ENCODE measurements around the gene TFAP2E. TPM values are rescaled to one million over a fixed set of nuclear protein-coding genes. Genes with fewer than 3 reads are reported as not detected.

Gene TFAP2E
- 0.43 and 0.73 TPM in 2 replicates for total RNA-seq

DNA sequence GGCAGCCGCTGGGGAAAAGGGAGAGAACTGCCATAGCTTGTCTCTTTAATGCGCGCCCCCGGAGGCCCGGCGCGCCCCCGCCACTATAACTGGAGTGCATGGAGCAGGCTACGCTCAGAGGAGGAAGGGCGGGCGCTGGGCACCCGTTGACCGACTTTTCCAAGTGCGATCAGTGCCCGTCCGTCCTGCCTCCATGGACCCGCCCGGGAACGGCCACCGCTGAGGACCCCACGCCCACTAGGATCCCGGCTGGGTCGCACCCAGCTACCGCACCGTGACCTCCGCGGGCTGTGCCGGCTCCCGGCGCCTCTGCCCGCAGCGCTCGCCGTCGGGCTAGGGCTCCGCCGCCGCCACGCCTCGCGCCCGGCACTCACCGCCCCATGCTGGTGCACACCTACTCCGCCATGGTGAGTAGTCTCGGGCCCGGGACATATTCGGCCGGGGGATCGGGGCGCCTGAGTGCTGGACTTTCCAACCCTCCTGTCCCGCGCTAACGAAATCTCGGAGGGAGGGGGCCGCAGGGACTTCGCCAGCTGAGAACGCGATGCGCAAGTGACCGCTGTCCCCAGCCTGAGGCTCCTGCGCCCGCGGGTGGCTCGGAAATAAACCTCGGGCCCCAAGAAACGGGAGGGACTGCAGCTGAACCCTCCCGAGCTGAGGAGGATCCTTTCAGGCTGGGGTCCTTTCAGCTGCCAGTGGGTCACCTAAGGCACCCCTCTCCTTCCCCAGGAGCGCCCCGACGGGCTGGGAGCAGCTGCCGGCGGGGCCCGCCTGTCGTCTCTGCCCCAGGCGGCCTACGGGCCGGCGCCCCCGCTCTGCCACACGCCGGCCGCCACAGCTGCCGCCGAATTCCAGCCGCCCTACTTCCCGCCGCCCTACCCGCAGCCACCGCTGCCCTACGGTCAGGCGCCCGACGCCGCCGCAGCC is at the start of gene TFAP2E:
TFAP2E (plus strand) TSS at position 117 of the 927 bp plus-strand sequence; CDS start at position 381, 264 bp downstream.
- intact Hi-C loops (cut with micrococcal nuclease) = no loop called here

GRCh38 chr1:35524106-35524505 is 49.0 kb upstream of the TFAP2E start:
- intact Hi-C loops (cut with micrococcal nuclease) = no loop called here

DNA sequence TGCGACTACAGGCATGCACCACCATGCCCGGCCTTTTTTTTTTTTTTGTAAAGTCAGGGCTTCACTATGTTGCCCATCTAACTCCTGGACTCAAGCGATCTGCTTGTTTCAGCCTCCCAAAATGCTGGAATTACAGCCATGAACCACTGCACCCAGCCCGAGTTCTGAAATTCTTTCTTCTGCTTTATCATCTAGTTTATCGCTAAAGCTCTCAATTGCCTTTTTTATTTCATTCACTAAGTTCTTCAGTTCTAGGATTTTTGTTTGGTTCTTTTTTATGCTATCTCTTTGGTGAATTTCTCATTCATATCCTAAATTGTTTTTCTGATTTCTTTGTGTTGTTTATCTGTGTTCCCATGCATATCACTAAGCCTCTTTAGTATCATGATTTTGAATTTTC is 42.9 kb upstream of the TFAP2E start:
- intact Hi-C loops (cut with micrococcal nuclease) = no loop called here

DNA sequence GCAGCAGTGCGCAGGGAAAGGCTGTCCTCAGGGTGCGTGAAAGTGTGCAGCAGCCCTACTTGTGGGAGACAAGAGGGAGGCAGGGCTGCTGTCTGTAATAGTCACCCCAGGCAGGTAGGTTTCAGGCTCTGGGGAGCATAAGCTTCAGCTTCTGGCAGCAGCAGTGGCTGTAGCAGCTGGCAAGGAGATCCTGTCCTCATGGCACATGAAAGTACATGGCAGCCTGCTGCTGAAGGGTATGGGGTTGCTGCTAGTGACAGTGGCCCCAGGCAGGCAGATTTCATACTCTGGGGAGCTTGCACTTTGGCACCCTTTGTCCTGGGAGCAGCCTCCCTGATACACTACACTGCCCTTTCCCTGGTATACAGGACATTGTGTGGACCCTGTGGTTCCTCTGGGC is 42.2 kb upstream of the TFAP2E start:
- intact Hi-C loops (cut with micrococcal nuclease) = no loop called here

DNA sequence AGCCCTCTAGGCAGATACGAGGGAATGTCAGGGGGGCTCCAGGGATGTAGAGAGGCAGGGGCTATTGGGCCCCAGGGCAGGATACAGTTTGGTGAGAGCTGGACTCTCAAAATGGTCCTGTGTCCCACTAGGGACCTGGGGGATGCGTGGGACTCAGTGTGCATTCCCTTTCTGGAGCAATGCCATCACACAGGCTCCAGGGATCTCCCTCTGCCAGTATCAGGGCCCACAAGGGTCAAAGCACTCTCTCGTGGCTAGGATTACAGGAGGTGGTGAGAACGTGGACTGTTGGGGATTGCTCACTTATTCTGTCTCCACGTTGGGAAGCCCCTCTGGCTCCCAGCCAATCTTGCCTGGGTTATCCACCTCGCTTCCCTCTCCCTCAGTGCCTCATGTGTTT is 41.7 kb upstream of the TFAP2E start:
- intact Hi-C loops (cut with micrococcal nuclease) = no loop called here

GRCh38 chr1:35532497-35533223 is 40.5 kb upstream of the TFAP2E start:
- intact Hi-C loops (cut with micrococcal nuclease) = no loop called here

- intact Hi-C loops (cut with micrococcal nuclease) = no loop called here
Measured at GRCh38 chr1:35533586-35533985, 39.5 kb upstream of the TFAP2E start.

- intact Hi-C loops (cut with micrococcal nuclease) = no loop called here
Measured at GRCh38 chr1:35535243-35535642, 37.9 kb upstream of the TFAP2E start.

DNA sequence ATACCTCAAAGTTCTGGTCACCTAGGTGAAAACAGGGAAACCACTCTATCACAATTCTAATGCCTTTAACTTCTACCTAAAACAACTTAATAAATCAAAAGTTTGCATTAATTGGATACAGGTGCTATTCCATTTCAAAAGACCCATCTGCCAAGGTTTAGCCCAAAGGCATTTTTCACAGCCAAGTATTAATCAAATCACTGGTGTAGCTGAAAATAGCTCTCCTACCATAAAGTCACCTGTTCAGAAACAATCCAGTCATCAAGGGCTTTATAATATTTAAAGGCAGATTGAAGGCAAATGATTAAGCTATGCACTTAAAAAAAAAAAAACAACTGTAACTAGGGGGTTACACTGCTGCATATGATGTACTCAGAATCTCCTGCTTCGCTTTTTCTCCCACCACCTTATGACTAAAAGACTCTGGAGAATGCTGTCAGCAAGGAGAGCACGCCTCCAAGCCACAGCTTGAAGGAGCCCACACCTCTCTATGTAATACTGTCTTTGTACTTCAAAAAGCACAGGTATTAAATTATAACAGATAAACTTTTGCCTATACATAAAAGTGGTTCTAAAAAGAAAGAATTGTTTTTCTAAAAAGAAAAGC is 36.5 kb upstream of the TFAP2E start:
- intact Hi-C loops (cut with micrococcal nuclease) = no loop called here

DNA sequence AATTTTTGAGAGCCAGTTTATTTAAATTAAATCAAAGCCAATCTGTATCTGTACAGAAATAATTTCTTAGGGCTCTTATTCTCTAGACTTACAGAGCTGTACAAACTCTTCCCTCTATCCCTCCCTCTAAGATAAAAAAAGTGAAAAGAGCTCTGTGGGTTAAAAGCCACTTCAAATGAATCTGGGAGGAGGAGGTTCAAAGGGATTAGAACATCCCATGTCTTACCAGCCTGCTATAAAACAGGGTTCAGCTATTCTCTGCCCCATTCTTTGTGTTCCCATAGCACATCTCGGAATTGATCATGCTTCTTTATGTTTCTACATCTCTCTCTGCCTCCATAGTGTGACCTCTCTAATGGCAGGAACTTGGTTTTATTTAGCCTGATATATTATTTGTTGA is 35.3 kb upstream of the TFAP2E start:
- intact Hi-C loops (cut with micrococcal nuclease) = loop anchor here (2.0 kb wide), 1 partner anchor 19 kb away; the partner anchor contains the start of genes KIAA0319L and NCDN

DNA sequence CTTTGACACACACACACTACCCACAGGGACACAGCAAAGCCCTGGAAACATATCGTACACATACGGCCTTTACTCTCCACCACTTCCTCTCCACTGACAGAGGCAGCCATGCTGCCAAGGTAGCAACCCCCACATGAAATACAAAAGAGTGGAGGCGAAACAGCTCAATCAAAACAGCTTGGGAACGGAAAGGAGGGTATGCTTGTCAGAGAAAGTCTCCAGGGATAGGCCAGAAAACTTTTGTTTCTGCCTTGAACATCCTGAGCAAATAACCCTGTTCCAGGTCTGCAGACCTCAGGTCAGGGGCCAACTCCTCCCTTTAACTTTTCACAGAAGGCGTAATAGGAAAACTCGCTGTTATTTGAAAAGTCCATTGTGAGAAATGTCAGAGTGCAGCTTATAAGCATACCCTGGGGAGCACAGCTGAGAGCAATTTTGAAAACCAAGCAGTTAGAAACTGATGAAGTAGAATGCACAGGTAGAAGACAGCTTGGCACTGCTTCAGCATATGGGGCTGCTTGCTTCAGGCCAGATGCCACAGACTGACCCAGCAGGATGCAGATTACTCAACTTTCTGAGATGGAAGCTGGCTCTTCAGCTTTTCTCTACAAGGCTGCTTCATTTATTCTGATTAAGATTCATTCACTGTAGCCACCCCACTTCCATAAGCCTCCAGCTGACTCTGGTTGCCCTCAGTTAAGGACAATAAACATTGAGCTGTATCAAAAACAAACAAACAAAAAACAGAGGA is 33.9 kb upstream of the TFAP2E start:
- intact Hi-C loops (cut with micrococcal nuclease) = loop anchor here (1.0 to 2.0 kb wide), 2 partner anchors 18 to 33 kb away; partner anchors contain the start of genes KIAA0319L and NCDN

- intact Hi-C loops (cut with micrococcal nuclease) = loop anchor here (1.0 to 2.0 kb wide), 2 partner anchors 17 to 34 kb away; partner anchors contain the start of genes KIAA0319L and NCDN
Measured at GRCh38 chr1:35539824-35540261, 33.3 kb upstream of the TFAP2E start.

- intact Hi-C loops (cut with micrococcal nuclease) = no loop called here
Measured at GRCh38 chr1:35544976-35545375, 28.1 kb upstream of the TFAP2E start.

- intact Hi-C loops (cut with micrococcal nuclease) = no loop called here
Measured at GRCh38 chr1:35546614-35547013, 26.5 kb upstream of the TFAP2E start.

DNA sequence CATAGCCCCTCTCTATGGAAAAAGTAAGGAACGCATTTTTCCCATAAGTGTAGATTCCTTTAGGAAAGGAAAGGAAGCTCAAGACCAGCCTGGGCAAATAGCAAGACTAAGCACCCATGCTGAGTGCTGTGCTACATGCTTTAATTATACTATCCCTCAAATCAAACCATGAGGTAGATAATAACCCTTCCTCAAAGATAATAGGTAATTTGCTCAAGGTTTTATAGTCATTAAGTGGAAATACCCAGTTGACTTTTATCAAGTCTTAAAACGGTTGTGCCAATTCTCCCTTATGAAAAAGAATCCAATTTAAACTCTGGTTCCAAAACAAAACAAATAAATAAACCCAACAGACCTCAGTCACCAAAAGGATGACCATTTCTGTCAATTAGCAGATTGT is 19.3 kb upstream of the TFAP2E start:
- intact Hi-C loops (cut with micrococcal nuclease) = no loop called here

- intact Hi-C loops (cut with micrococcal nuclease) = no loop called here
Measured at GRCh38 chr1:35554266-35555211, 18.6 kb upstream of the TFAP2E start.

DNA sequence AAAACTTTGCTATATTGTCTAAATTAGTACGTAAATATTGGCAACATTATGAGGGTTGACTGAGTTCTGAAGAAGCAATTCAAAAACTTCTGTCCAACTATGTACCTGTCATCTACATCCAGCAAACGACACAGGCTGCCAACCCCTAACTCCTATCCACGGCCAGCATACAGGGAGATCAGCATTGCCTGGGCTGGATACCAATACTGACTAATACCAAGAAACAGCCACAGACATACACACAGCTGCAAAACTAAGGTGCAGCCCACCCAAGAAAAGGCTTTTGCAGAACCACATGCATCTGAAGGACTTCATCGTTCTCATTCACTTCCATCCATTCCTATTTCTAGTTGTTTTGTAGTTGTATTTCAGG is 17.9 kb upstream of the TFAP2E start:
- intact Hi-C loops (cut with micrococcal nuclease) = no loop called here

DNA sequence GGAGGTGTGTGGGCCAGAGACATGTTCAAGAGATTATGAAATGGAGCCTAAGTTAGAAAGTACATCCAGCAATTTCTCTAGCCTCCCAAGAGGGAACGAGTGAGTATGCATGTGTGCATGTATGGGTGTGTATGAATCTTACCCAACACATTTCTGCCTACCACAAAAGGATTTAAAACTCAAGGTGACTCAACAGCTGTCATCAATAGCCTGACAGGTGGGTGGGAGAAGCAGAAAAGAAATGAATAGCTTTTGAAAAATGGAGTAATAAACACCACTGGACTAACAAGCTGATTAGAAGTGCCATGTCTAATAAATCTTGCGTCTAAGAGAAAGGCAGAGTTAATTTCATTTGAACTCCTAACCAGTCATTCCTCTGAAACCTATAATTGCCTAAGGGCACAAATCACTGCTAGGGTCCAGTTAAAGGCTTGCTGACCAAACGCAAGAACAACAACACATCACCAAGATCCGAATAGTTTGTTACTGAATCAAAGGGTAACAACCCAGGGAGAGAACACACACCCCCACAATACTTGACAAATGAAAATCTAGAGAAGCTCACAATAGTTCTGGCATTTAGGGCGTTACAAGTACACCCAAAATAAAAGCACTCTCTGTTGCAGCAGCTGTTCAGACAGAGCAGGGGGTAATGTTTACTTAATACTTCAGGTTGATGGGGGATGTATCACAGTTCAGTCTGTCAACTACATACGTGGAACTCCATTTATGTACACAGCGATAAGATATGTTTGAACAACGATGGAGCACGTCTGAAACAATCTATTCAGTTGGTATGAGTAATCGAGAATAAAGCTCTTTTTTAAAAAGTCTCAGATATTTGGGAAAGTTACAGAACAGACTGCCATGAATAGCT is 17.3 kb upstream of the TFAP2E start:
- intact Hi-C loops (cut with micrococcal nuclease) = loop anchor here (2.0 kb wide), 2 partner anchors 17 to 363 kb away; partner anchors contain the start of gene SFPQ

Data from T-helper 2 cell treated with Interferon-gamma antibody and Interleukin-4, amounts not matched to agents 100 ng/mL and 5 ng/mL, for 36 hours (primary cell).